ENCODE results near the gene KEAP1. TPM values are rescaled to one million over a fixed set of nuclear protein-coding genes. Genes with fewer than 3 reads are reported as not detected.
"Not testable (repeated sequence)": the region's sequence is repeated elsewhere in the genome, so short reads cannot be mapped to it uniquely, and the experiment has no call there.

Gene KEAP1
- total RNA-seq, 2 experiments from 2014 or later, result 10.5 to 11.6 TPM

DNA sequence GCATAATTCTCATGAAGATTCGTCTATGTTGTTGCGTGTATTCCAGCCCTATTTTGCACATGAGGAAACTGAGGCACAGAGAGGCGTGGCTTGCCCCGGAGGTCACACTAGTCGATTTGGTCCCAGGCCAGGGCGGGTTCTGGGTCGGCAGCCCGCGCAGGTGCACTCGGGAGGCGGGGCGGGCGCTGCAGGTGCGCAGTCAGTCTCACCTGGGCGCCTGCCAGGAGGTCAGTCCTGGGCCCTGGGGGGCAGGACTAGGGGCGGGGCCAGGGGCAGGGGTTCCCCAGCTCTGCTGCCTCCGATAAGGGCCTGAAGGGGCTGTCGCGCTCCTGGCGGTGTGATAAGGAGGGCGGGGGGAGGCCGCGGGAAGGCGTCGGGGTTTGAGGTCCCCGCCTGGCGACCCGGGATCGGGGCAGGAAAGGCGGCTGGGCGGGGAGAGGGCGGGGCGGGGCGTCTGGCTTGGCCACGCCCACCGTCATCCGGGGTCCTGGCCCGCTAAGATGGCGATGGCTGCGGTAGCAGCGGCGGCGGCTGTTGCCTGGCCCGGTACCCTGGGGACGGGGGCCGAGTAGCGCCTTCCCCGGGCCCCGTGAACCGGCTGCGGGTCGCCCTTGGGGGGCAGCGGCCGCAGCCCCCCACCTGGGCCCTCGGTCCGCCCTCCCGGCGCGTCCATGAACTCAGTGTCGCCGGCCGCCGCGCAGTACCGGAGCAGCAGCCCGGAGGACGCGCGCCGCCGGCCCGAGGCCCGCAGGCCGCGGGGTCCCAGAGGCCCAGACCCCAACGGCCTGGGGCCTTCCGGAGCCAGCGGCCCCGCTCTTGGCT is 40.5 kb upstream of the KEAP1 start, which contains the start of gene ATG4D:
Gene ATG4D, plus strand, starts transcription at position 485 of the 822 bp plus-strand sequence. Its CDS starts 187 bp downstream, at position 672.
- ATAC-seq (ENCODE audit: poor library complexity), result peak; percentile 86
- Mint-ChIP-seq H3K36me3 (ENCODE audit: low read depth) (peaks cover 11% of the 10 kb centered on the region), H3K27me3 (peaks cover 5% of the 10 kb centered on the region), H3K9me3 (no peaks in the 10 kb centered on the region), H3K4me3 (peak within 1 kb of the TSS; percentile 89), H3K4me1 (ENCODE audit: low read depth) (peaks cover 18% of the 10 kb centered on the region), H3K27ac (peak within 1 kb of the TSS; percentile 79)
- no peak for TF ChIP-seq CTCF (IDR thresholded peaks at IDR 0.05)
- peak within 1 kb of the TSS; percentile 48 to 78 for H3K27ac ChIP-seq (ENCODE audit: low read depth in 1 of 2, low read length in 2 of 2)
- ChIA-PET POLR2A (interaction anchor here (0.7 to 1.7 kb wide), 4 partner anchors 11 to 174 kb away, joined by 3 to 9 read pairs (median 6); partner anchors contain the start of genes CDKN2D and KRI1), CTCF (interaction anchor here (1.3 to 3.7 kb wide), 2 partner anchors 10 to 24 kb away, joined by 3 to 24 read pairs; partner anchors contain the start of genes CDKN2D and KRI1)
- H3K4me3 ChIP-seq (ENCODE audit: low read length), result peak within 1 kb of the TSS; percentile 90
- intact Hi-C loops (cut with DNase I, micrococcal nuclease), result loop anchor here (1.0 to 5.0 kb wide), 4 partner anchors 23 to 110 kb away; partner anchors contain the start of genes KEAP1 (in 1 of the 2) and KRI1 (in 1 of the 2)
- DNase-seq, result peak; percentile 68 to 92 (median 80)
- H3K4me1 ChIP-seq (ENCODE audit: insufficient read depth, low read length), result peaks cover 27% of the 10 kb centered on the region
- peaks cover 18% of the 10 kb centered on the region for H3K36me3 ChIP-seq (ENCODE audit: insufficient read depth, low read length)
- H3K9me3 ChIP-seq (ENCODE audit: control insufficient read depth in 1 of 2, insufficient read depth in 1 of 2, low read length in 2 of 2), result no peaks in the 10 kb centered on the region
- H3K27me3 ChIP-seq (ENCODE audit: control insufficient read depth in 1 of 2, insufficient read depth in 2 of 2, low read length in 2 of 2), result peaks cover 0 to 3% of the 10 kb centered on the region in 2 experiments

GRCh38 chr19:10543059-10543419 is 39.9 kb upstream of the KEAP1 start:
- Histone ChIP-seq H3K27me3 (ENCODE audit: control insufficient read depth in 1 of 2, insufficient read depth in 2 of 2, low read length in 2 of 2) (peaks cover under 1 to 6% of the 10 kb centered on the region in 2 experiments), H3K27ac (ENCODE audit: low read depth in 1 of 2, low read length in 2 of 2) (peak overlapping the region in 1 of 2 donors; percentile 78), H3K4me3 (ENCODE audit: low read length) (peak overlapping the region; percentile 90), H3K36me3 (ENCODE audit: insufficient read depth, low read length) (peaks cover 12% of the 10 kb centered on the region), H3K4me1 (ENCODE audit: insufficient read depth, low read length) (peaks cover 27% of the 10 kb centered on the region), H3K9me3 (ENCODE audit: control insufficient read depth in 1 of 2, insufficient read depth in 1 of 2, low read length in 2 of 2) (no peaks in the 10 kb centered on the region)
- H3K27ac Mint-ChIP-seq, result peak overlapping the region; percentile 79
- DNase-seq, result no peak
- no peak for ATAC-seq (ENCODE audit: poor library complexity)
- CTCF ChIA-PET, result interaction anchor here (0.6 to 3.7 kb wide), 3 partner anchors 11 to 394 kb away, joined by 3 to 24 read pairs (median 3); partner anchors contain the start of genes CDKN2D and KRI1
- intact Hi-C loops (cut with DNase I, micrococcal nuclease), result loop anchor here (1.0 to 5.0 kb wide), 4 partner anchors 23 to 110 kb away; partner anchors contain the start of genes KEAP1 (in 1 of the 2) and KRI1 (in 1 of the 2)
- H3K9me3 Mint-ChIP-seq, result no peaks in the 10 kb centered on the region
- peaks cover 6% of the 10 kb centered on the region for H3K27me3 Mint-ChIP-seq
- peaks cover 5% of the 10 kb centered on the region for H3K36me3 Mint-ChIP-seq (ENCODE audit: low read depth)
- peak overlapping the region; percentile 86 for H3K4me3 Mint-ChIP-seq
- POLR2A ChIA-PET, result interaction anchor here (0.6 to 1.7 kb wide), 5 partner anchors 8 to 174 kb away, joined by 3 to 9 read pairs (median 6); partner anchors contain the start of genes CDKN2D and KRI1
- H3K4me1 Mint-ChIP-seq (ENCODE audit: low read depth), result peaks cover 18% of the 10 kb centered on the region
- no peak for TF ChIP-seq CTCF (IDR thresholded peaks at IDR 0.05)

DNA sequence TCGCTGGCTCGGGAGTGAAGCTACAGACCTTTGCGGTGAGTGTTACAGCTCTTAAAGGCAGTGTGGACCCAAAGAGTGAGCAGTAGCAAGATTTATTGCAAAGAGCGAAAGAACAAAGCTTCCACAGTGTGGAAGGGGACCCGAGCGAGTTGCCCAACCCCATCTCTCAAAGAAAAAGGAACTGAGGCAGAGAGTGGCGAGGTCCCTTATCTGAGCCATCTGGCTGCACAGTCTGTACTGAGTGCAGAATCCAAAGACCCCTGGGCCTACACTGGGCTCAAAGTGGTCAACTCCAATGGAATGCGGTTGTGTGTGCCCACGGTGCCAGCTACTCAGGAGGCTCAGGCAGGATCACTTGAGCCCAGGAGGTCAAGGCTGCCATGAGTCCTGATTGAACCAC is 35.9 kb upstream of the KEAP1 start:
- H3K4me3 ChIP-seq (ENCODE audit: low read length); ATAC-seq (ENCODE audit: poor library complexity); intact Hi-C loops (cut with DNase I, micrococcal nuclease); H3K9me3 Mint-ChIP-seq; H3K27ac ChIP-seq (ENCODE audit: low read depth in 1 of 2, low read length in 2 of 2); H3K27me3 ChIP-seq (ENCODE audit: control insufficient read depth in 1 of 2, insufficient read depth in 2 of 2, low read length in 2 of 2); H3K36me3 Mint-ChIP-seq (ENCODE audit: low read depth); CTCF ChIA-PET; H3K4me1 Mint-ChIP-seq (ENCODE audit: low read depth); H3K9me3 ChIP-seq (ENCODE audit: control insufficient read depth in 1 of 2, insufficient read depth in 1 of 2, low read length in 2 of 2); H3K4me1 ChIP-seq (ENCODE audit: insufficient read depth, low read length); H3K36me3 ChIP-seq (ENCODE audit: insufficient read depth, low read length); H3K4me3 Mint-ChIP-seq; H3K27me3 Mint-ChIP-seq; H3K27ac Mint-ChIP-seq; DNase-seq: not testable (repeated sequence)
- POLR2A ChIA-PET, result interaction anchor here (0.7 kb wide), 1 partner anchor 129 kb away, joined by 3 read pairs; no protein-coding TSS in a partner anchor
